SU-DHL-6 (cell line): ENCODE data around the gene SMYD4.
"Not testable (repeated sequence)": the region's sequence is repeated elsewhere in the genome, so short reads cannot be mapped to it uniquely, and the experiment has no call there.

Source experiments
- H2AFZ ChIP-seq: fragments of 200-600 bp; sonication (generic); 2 replicates; pipeline ENCODE4 v1.6.1; 2014; ENCODE audit warnings: low read depth, mild to moderate bottlenecking, moderate library complexity, mixed read lengths, antibody characterized with exemption, low read length; ENCODE audit not compliant: severe bottlenecking
- H3F3A ChIP-seq: fragments of 200-600 bp; shearing (Covaris generic); 2 replicates; pipeline ENCODE4 v1.6.0; 2016; ENCODE audit warnings: antibody characterized with exemption, mild to moderate bottlenecking; ENCODE audit not compliant: insufficient read depth
- H3K27ac ChIP-seq: fragments of 200-600 bp; sonication (generic); 2 replicates; pipeline ENCODE4 v1.5.1; 2016; ENCODE audit warnings: low read depth, mild to moderate bottlenecking, low read length, moderate library complexity, mixed read lengths
- H3K27me3 ChIP-seq: fragments of 200-600 bp; sonication (generic), shearing (Covaris generic); 2 replicates; pipeline ENCODE4 v1.6.0; 2014; ENCODE audit warnings: mild to moderate bottlenecking, low read length
- H3K36me3 ChIP-seq: fragments of 200-600 bp; sonication (generic); 2 replicates; pipeline ENCODE4 v1.6.1; 2014; ENCODE audit warnings: mild to moderate bottlenecking, low read length, mixed read lengths
- H3K4me2 ChIP-seq: fragments of 300-600, 200-600 bp; shearing (Covaris generic), sonication (generic); 2 replicates; pipeline ENCODE4 v1.6.0; 2014; ENCODE audit warnings: low read length, low read depth, mild to moderate bottlenecking; ENCODE audit not compliant: poor library complexity, severe bottlenecking
- H3K4me3 ChIP-seq: fragments of 200-600 bp; sonication (generic); 2 replicates; pipeline ENCODE4 v1.5.1; 2014; ENCODE audit warnings: antibody characterized with exemption, low read length, mild to moderate bottlenecking, mixed read lengths; ENCODE audit not compliant: insufficient read depth, poor library complexity, severe bottlenecking
- H3K79me2 ChIP-seq: fragments of 200-600 bp; sonication (generic); 2 replicates; pipeline ENCODE4 v1.6.1; 2014; ENCODE audit warnings: mild to moderate bottlenecking, low read length, moderate library complexity; ENCODE audit not compliant: insufficient read depth
- H3K9ac ChIP-seq: fragments of 200-600 bp; sonication (generic); 2 replicates; pipeline ENCODE4 v1.7.0; 2014; ENCODE audit warnings: mild to moderate bottlenecking, low read length
- H3K9me2 ChIP-seq: fragments of 200-600 bp; sonication (generic); replicated peaks from 2 replicates; pipeline ENCODE4 v1.6.1; 2014; ENCODE audit warnings: low read length; ENCODE audit not compliant: insufficient read depth
- H3K9me3 ChIP-seq: fragments of 200-600 bp; sonication (generic); 2 replicates; pipeline ENCODE4 v1.6.1; 2014; ENCODE audit warnings: low read length, mixed read lengths; ENCODE audit not compliant: insufficient read depth
- H4K20me1 ChIP-seq: fragments of 200-600 bp; sonication (generic); 2 replicates; pipeline ENCODE4 v1.6.1; 2014; ENCODE audit warnings: low read depth, mild to moderate bottlenecking, antibody characterized with exemption, low read length, moderate library complexity, mixed read lengths
- CTCF ChIP-seq: fragments of 200-600 bp; sonication (generic); IDR thresholded peaks from one replicate; pipeline ENCODE4 v1.5.1; 2017; ENCODE audit warnings: antibody characterized with exemption, mild to moderate bottlenecking, low read length, moderate library complexity; ENCODE audit not compliant: insufficient read depth, poor library complexity, severe bottlenecking
- EZH2phosphoT487 ChIP-seq: fragments of 200-600 bp; sonication (generic), shearing (Covaris generic); conservative IDR thresholded peaks from 2 replicates; pipeline ENCODE4 v1.6.1; 2018; ENCODE audit warnings: mild to moderate bottlenecking, antibody characterized with exemption, low read length, moderate library complexity, mixed read lengths

The SMYD4 gene

GRCh38 chr17:1766382-1767135, 63.1 kb downstream of the SMYD4 start:
- H4K20me1 ChIP-seq: no peaks in the 10 kb centered on the region
- no peak overlapping the region for H3K9ac ChIP-seq

GRCh38 chr17:1765576-1765975, 64.1 kb downstream of the SMYD4 start:
- no peaks in the 10 kb centered on the region for H3K9me2 ChIP-seq
- H3K27ac ChIP-seq: no peak overlapping the region
- no peak for TF ChIP-seq CTCF
- no peak for TF ChIP-seq EZH2phosphoT487
- no peak overlapping the region for H2AFZ ChIP-seq
- H3K9ac ChIP-seq: no peak overlapping the region
- no peak overlapping the region for H3K4me2 ChIP-seq
- H4K20me1 ChIP-seq: no peaks in the 10 kb centered on the region
- H3F3A ChIP-seq: no peaks in the 10 kb centered on the region
- H3K4me3 ChIP-seq: no peak overlapping the region
- no peaks in the 10 kb centered on the region for H3K9me3 ChIP-seq
- no peaks in the 10 kb centered on the region for H3K27me3 ChIP-seq
- H3K79me2 ChIP-seq: no peaks in the 10 kb centered on the region
- H3K36me3 ChIP-seq: no peaks in the 10 kb centered on the region

More at GRCh38 chr17:1766382-1767135, 63.1 kb downstream of the SMYD4 start:
- H3K4me3 ChIP-seq: no peak overlapping the region
- no peaks in the 10 kb centered on the region for H3F3A ChIP-seq
- no peak overlapping the region for H3K4me2 ChIP-seq
- H3K27ac ChIP-seq: no peak overlapping the region
- H3K79me2 ChIP-seq: no peaks in the 10 kb centered on the region
- H3K36me3 ChIP-seq: no peaks in the 10 kb centered on the region
- H3K9me2 ChIP-seq: no peaks in the 10 kb centered on the region
- H3K27me3 ChIP-seq: no peaks in the 10 kb centered on the region
- TF ChIP-seq CTCF (no peak), EZH2phosphoT487 (no peak)
- no peak overlapping the region for H2AFZ ChIP-seq
- H3K9me3 ChIP-seq: no peaks in the 10 kb centered on the region

- H3K4me3 ChIP-seq, H3F3A ChIP-seq, H3K36me3 ChIP-seq, H3K9me2 ChIP-seq, H3K4me2 ChIP-seq, H3K9me3 ChIP-seq, H2AFZ ChIP-seq, H3K27ac ChIP-seq, H4K20me1 ChIP-seq, H3K9ac ChIP-seq, H3K27me3 ChIP-seq, H3K79me2 ChIP-seq: not testable (repeated sequence)
Measured at GRCh38 chr17:1764705-1765104, 65.0 kb downstream of the SMYD4 start.

GRCh38 chr17:1764284-1764683, 65.4 kb downstream of the SMYD4 start:
- no peaks in the 10 kb centered on the region for H3K36me3 ChIP-seq
- no peaks in the 10 kb centered on the region for H3K27me3 ChIP-seq
- TF ChIP-seq EZH2phosphoT487 (no peak), CTCF (no peak)
- no peak overlapping the region for H3K27ac ChIP-seq
- H3K9me2 ChIP-seq: no peaks in the 10 kb centered on the region
- H3F3A ChIP-seq: no peaks in the 10 kb centered on the region
- no peaks in the 10 kb centered on the region for H4K20me1 ChIP-seq
- H3K79me2 ChIP-seq: no peaks in the 10 kb centered on the region
- H3K4me3 ChIP-seq: no peak overlapping the region
- no peak overlapping the region for H3K9ac ChIP-seq
- no peak overlapping the region for H2AFZ ChIP-seq
- H3K4me2 ChIP-seq: no peak overlapping the region
- H3K9me3 ChIP-seq: no peaks in the 10 kb centered on the region
